WTC11 (cell line): ENCODE data around the gene ADD1. TPM values are rescaled to one million over a fixed set of nuclear protein-coding genes. Genes with fewer than 3 reads are reported as not detected.

Experiments used
- ATAC-seq: fragments of 200-7000 bp; cut with Tn5 transposase; 2 replicates; pipeline ENCODE4 v1.10.0; 2021; ENCODE audit warnings: mild to moderate bottlenecking, moderate library complexity
- CTCF ChIA-PET: fragments of 300-600 bp; sonication (Branson Sonifier 250); formaldehyde crosslinking; loops from one replicate; lab custom pipeline; 2021; ENCODE audit warnings: antibody characterized with exemption; lab: Charles Lee
- POLR2A ChIA-PET: fragments of 350-600 bp; sonication (Branson Sonifier 250); formaldehyde crosslinking; loops from one replicate; lab custom pipeline; 2021; ENCODE audit warnings: antibody characterized with exemption; lab: Charles Lee
- DNase-seq: peaks from one replicate; pipeline ENCODE4 v3.0.0; 2021; ENCODE audit warnings: low spot score
- H3K27ac Mint-ChIP-seq: 2 replicates; pipeline ENCODE4 v1.8.0; 2021; ENCODE audit warnings: mixed read lengths
- H3K27me3 Mint-ChIP-seq: 2 replicates; pipeline ENCODE4 v1.8.0; 2021; ENCODE audit warnings: low read depth, mild to moderate bottlenecking, moderate library complexity, mixed read lengths
- H3K36me3 Mint-ChIP-seq: 2 replicates; pipeline ENCODE4 v1.8.0; 2021; ENCODE audit warnings: mixed read lengths
- H3K4me1 Mint-ChIP-seq: 2 replicates; pipeline ENCODE4 v1.8.0; 2022; ENCODE audit warnings: mixed read lengths
- H3K4me3 Mint-ChIP-seq: 2 replicates; pipeline ENCODE4 v1.8.0; 2021; ENCODE audit warnings: mild to moderate bottlenecking, moderate library complexity, mixed read lengths
- H3K9me3 Mint-ChIP-seq: 2 replicates; pipeline ENCODE4 v1.8.0; 2021; ENCODE audit warnings: mixed read lengths
- ATF2 ChIP-seq: sonication (generic); formaldehyde crosslinking; IDR thresholded peaks from 2 replicates; pipeline ENCODE4 v1.8.1; 2022; ENCODE audit warnings: low read depth, missing genetic modification reagents, borderline replicate concordance
- ATF3 ChIP-seq: sonication (generic); formaldehyde crosslinking; conservative IDR thresholded peaks from 2 replicates; pipeline ENCODE4 v1.8.1; 2022; ENCODE audit warnings: mild to moderate bottlenecking, missing genetic modification reagents
- ERG ChIP-seq: fragments of 250-450 bp; sonication (Bioruptor Pico); IDR thresholded peaks from 2 replicates; pipeline ENCODE4 v1.8.0; 2021; ENCODE audit warnings: mild to moderate bottlenecking
- ESRRA ChIP-seq: sonication (generic); formaldehyde crosslinking; IDR thresholded peaks from 2 replicates; pipeline ENCODE4 v1.8.1; 2022; ENCODE audit warnings: mild to moderate bottlenecking, missing genetic modification reagents, borderline replicate concordance
- ETV6 ChIP-seq: sonication (generic); formaldehyde crosslinking; IDR thresholded peaks from 2 replicates; pipeline ENCODE4 v1.8.1; 2022; ENCODE audit warnings: mild to moderate bottlenecking, missing genetic modification reagents
- FOXK1 ChIP-seq: sonication (generic); formaldehyde crosslinking; IDR thresholded peaks from 2 replicates; pipeline ENCODE4 v1.8.0; 2022; ENCODE audit warnings: mild to moderate bottlenecking, moderate library complexity, missing genetic modification reagents
- GABPB1 ChIP-seq: sonication (generic); formaldehyde crosslinking; IDR thresholded peaks from 2 replicates; pipeline ENCODE4 v1.8.1; 2023; ENCODE audit warnings: mild to moderate bottlenecking, missing genetic modification reagents
- NFE2L1 ChIP-seq: sonication (generic); formaldehyde crosslinking; IDR thresholded peaks from 2 replicates; pipeline ENCODE4 v1.8.1; 2023; ENCODE audit warnings: missing genetic modification reagents
- NFYB ChIP-seq: sonication (generic); formaldehyde crosslinking; conservative IDR thresholded peaks from 2 replicates; pipeline ENCODE4 v1.8.0; 2022; ENCODE audit warnings: low read depth, missing genetic modification reagents
- PRRX2 ChIP-seq: fragments of 250-450 bp; sonication (Bioruptor Pico); IDR thresholded peaks from 2 replicates; pipeline ENCODE4 v1.8.0; 2021; ENCODE audit warnings: mild to moderate bottlenecking
- RELA ChIP-seq: sonication (generic); formaldehyde crosslinking; IDR thresholded peaks from 2 replicates; pipeline ENCODE4 v1.8.1; 2022; ENCODE audit warnings: missing genetic modification reagents, mild to moderate bottlenecking, borderline replicate concordance
- STAT6 ChIP-seq: sonication (generic); formaldehyde crosslinking; conservative IDR thresholded peaks from 2 replicates; pipeline ENCODE4 v1.8.1; 2023; ENCODE audit warnings: mild to moderate bottlenecking, low read depth, missing genetic modification reagents, moderate library complexity
- USF1 ChIP-seq: sonication (generic); formaldehyde crosslinking; IDR thresholded peaks from 2 replicates; pipeline ENCODE4 v1.8.0; 2022; ENCODE audit warnings: mild to moderate bottlenecking, missing genetic modification reagents
- ZMAT4 ChIP-seq: fragments of 250-450 bp; sonication (Bioruptor Pico); IDR thresholded peaks from 2 replicates; pipeline ENCODE4 v1.9.0; 2021; ENCODE audit warnings: mild to moderate bottlenecking
- ZNF121 ChIP-seq: sonication (generic); formaldehyde crosslinking; IDR thresholded peaks from 2 replicates; pipeline ENCODE4 v1.8.0; 2023; ENCODE audit warnings: missing genetic modification reagents
- ZNF317 ChIP-seq: sonication (generic); formaldehyde crosslinking; IDR thresholded peaks from 2 replicates; pipeline ENCODE4 v1.8.1; 2023; ENCODE audit warnings: low read depth, mild to moderate bottlenecking, moderate library complexity, missing genetic modification reagents, borderline replicate concordance
- ZNF425 ChIP-seq: fragments of 250-450 bp; sonication (Bioruptor Pico); conservative IDR thresholded peaks from 2 replicates; pipeline ENCODE4 v1.9.0; 2021; ENCODE audit warnings: mild to moderate bottlenecking
- ZSCAN18 ChIP-seq: fragments of 250-450 bp; sonication (Bioruptor Pico); IDR thresholded peaks from 2 replicates; pipeline ENCODE4 v2.1.2; 2022; ENCODE audit warnings: mild to moderate bottlenecking, moderate library complexity
- total RNA-seq: library from RNA; stranded (reverse); gene quantifications from 3 replicates; pipeline ENCODE4 v1.2.3, GENCODE V29; 2021

The ADD1 gene
- total RNA-seq, 1 experiment from 2014 or later, result 178 TPM

- TF ChIP-seq ZNF425 (CRISPR knock-in tag) (no peak), STAT6 (peak; percentile 82; the same call in 1 of the 2 replicates), ZNF317 (CRISPR knock-in tag) (peak; percentile 66; the same call in 1 of the 2 replicates), ATF3 (CRISPR knock-in tag) (peak; percentile 81; the same call in 1 of the 2 replicates), NFE2L1 (CRISPR knock-in tag) (peak; percentile 95), ERG (CRISPR knock-in tag) (no peak), ZSCAN18 (CRISPR knock-in tag) (no peak), FOXK1 (CRISPR knock-in tag) (peak; percentile 100), USF1 (peak; percentile 95), PRRX2 (CRISPR knock-in tag) (no peak), GABPB1 (CRISPR knock-in tag) (peak; percentile 77), ESRRA (CRISPR knock-in tag) (peak; percentile 95)
Measured at GRCh38 chr4:2963175-2963965, 119.7 kb downstream of the ADD1 start, which contains the start of the genes GRK4 and NOP14 (continued).

- ATAC-seq, result peak; percentile 5; the same call in 1 of the 2 replicates
- Mint-ChIP-seq H3K4me1 (peaks cover 19% of the 10 kb centered on the region), H3K27ac (no peak overlapping the region), H3K27me3 (peaks cover 17% of the 10 kb centered on the region), H3K4me3 (peak overlapping the region; percentile 82), H3K9me3 (no peaks in the 10 kb centered on the region), H3K36me3 (peaks cover 4% of the 10 kb centered on the region; the same call in 1 of the 2 replicates)
- DNase-seq, result no peak
- ChIA-PET CTCF (interaction anchor here (0.6 to 3.8 kb wide), 14 partner anchors 9 to 522 kb away, joined by 3 to 24 read pairs (median 4); partner anchors contain the start of gene FAM193A), POLR2A (interaction anchor here (0.7 to 2.6 kb wide), 2 partner anchors 16 to 84 kb away, joined by 4 to 10 read pairs; no protein-coding TSS in a partner anchor)
- TF ChIP-seq ETV6 (CRISPR knock-in tag) (no peak), RELA (no peak), NFYB (no peak), ZNF121 (CRISPR knock-in tag) (peak; percentile 84), ZMAT4 (no peak), ATF2 (CRISPR knock-in tag) (no peak)
Measured at GRCh38 chr4:2963966-2964471, 120.4 kb downstream of the ADD1 start.
